Loucy (cell line): ENCODE data around the gene CTNND2.

ENCODE experiments used
- H2AFZ ChIP-seq: fragments of 200-600 bp; sonication (generic); 2 replicates; pipeline ENCODE4 v1.6.0; 2016; ENCODE audit warnings: antibody characterized with exemption, mild to moderate bottlenecking, low read length, moderate library complexity
- H3F3A ChIP-seq: fragments of 200-600 bp; 2 replicates; pipeline ENCODE4 v1.6.0; 2016; ENCODE audit warnings: antibody characterized with exemption, low read depth, mild to moderate bottlenecking
- H3K27me3 ChIP-seq: fragments of 200-600 bp; sonication (generic); 2 replicates; pipeline ENCODE4 v1.6.1; 2014; ENCODE audit warnings: low read length, mild to moderate bottlenecking; ENCODE audit not compliant: insufficient read depth, poor library complexity, severe bottlenecking
- H3K36me3 ChIP-seq: fragments of 200-600 bp; sonication (generic); 2 replicates; pipeline ENCODE4 v1.6.1; 2016; ENCODE audit warnings: low read length; ENCODE audit not compliant: insufficient read depth
- H3K4me1 ChIP-seq: fragments of 200-600 bp; sonication (generic); 2 replicates; pipeline ENCODE4 v1.5.1; 2014; ENCODE audit warnings: low read length, mild to moderate bottlenecking; ENCODE audit not compliant: insufficient read depth, poor library complexity, severe bottlenecking
- H3K4me2 ChIP-seq: fragments of 200-600 bp; sonication (generic); 2 replicates; pipeline ENCODE4 v1.6.0; 2014; ENCODE audit warnings: antibody characterized with exemption, low read length, low read depth, mild to moderate bottlenecking; ENCODE audit not compliant: poor library complexity, severe bottlenecking
- H3K4me3 ChIP-seq: fragments of 200-600 bp; sonication (generic); 2 replicates; pipeline ENCODE4 v1.5.1; 2014; ENCODE audit warnings: low read length, mild to moderate bottlenecking, mixed read lengths; ENCODE audit not compliant: poor library complexity, severe bottlenecking
- H3K79me2 ChIP-seq: fragments of 200-600 bp; sonication (generic); 2 replicates; pipeline ENCODE4 v1.6.1; 2014; ENCODE audit warnings: low read length; ENCODE audit not compliant: insufficient read depth
- H3K9ac ChIP-seq: fragments of 200-600 bp; sonication (generic); 2 replicates; pipeline ENCODE4 v1.6.0; 2014; ENCODE audit warnings: mild to moderate bottlenecking, low read depth, low read length, moderate library complexity; ENCODE audit not compliant: poor library complexity, severe bottlenecking
- H3K9me2 ChIP-seq: fragments of 200-600 bp; sonication (generic); replicated peaks from 2 replicates; pipeline ENCODE4 v1.6.1; 2016; ENCODE audit warnings: low read depth, low read length, mixed read lengths
- H3K9me3 ChIP-seq: fragments of 200-600 bp; sonication (generic); 2 replicates; pipeline ENCODE4 v1.6.1; 2014; ENCODE audit warnings: mild to moderate bottlenecking, antibody characterized with exemption, low read length, low read depth; ENCODE audit not compliant: insufficient read depth
- H4K20me1 ChIP-seq: fragments of 200-600 bp; sonication (generic); 2 replicates; pipeline ENCODE4 v1.6.0; 2014; ENCODE audit warnings: antibody characterized with exemption, low read length, mild to moderate bottlenecking; ENCODE audit not compliant: insufficient read depth, poor library complexity, severe bottlenecking
- CTCF ChIP-seq: fragments of 200-600 bp; sonication (generic); conservative IDR thresholded peaks from 2 replicates; pipeline ENCODE4 v1.5.1; 2014; ENCODE audit warnings: mild to moderate bottlenecking, antibody characterized with exemption, low read length
- EZH2phosphoT487 ChIP-seq: fragments of 200-600 bp; IDR thresholded peaks from 2 replicates; pipeline ENCODE4 v1.6.1; 2018; ENCODE audit warnings: antibody characterized with exemption, mild to moderate bottlenecking, moderate library complexity, borderline replicate concordance

CTNND2 gene

GRCh38 chr5:11902201-11902619 is 2.0 kb downstream of the CTNND2 start:
- H3K4me2 ChIP-seq: no peak overlapping the region
- no peaks in the 10 kb centered on the region for H3K36me3 ChIP-seq

GRCh38 chr5:11898787-11899186 is 5.5 kb downstream of the CTNND2 start:
- Histone ChIP-seq H3K9me2 (no peaks in the 10 kb centered on the region), H3K9ac (no peak overlapping the region), H3K4me2 (no peak overlapping the region), H3K4me3 (no peak overlapping the region), H2AFZ (no peak overlapping the region), H3K9me3 (peaks cover 3% of the 10 kb centered on the region; the same call in 1 of the 2 replicates), H4K20me1 (no peaks in the 10 kb centered on the region), H3K36me3 (no peaks in the 10 kb centered on the region), H3K27me3 (no peaks in the 10 kb centered on the region), H3K79me2 (no peaks in the 10 kb centered on the region), H3F3A (no peaks in the 10 kb centered on the region), H3K4me1 (no peaks in the 10 kb centered on the region)
- TF ChIP-seq EZH2phosphoT487 (no peak), CTCF (no peak)

More at GRCh38 chr5:11902201-11902619, 2.0 kb downstream of the CTNND2 start:
- H3K27me3 ChIP-seq: no peaks in the 10 kb centered on the region
- no peak overlapping the region for H3K4me3 ChIP-seq
- H3F3A ChIP-seq: no peaks in the 10 kb centered on the region
- H3K9me3 ChIP-seq: no peaks in the 10 kb centered on the region; the same call in 1 of the 2 replicates
- TF ChIP-seq CTCF: no peak
- TF ChIP-seq EZH2phosphoT487: no peak
- no peaks in the 10 kb centered on the region for H4K20me1 ChIP-seq
- no peaks in the 10 kb centered on the region for H3K9me2 ChIP-seq
- H3K9ac ChIP-seq: no peak overlapping the region
- no peaks in the 10 kb centered on the region for H3K79me2 ChIP-seq
- H3K4me1 ChIP-seq: no peaks in the 10 kb centered on the region
- no peak overlapping the region for H2AFZ ChIP-seq

- Histone ChIP-seq H3K27me3 (no peaks in the 10 kb centered on the region), H3K36me3 (no peaks in the 10 kb centered on the region), H4K20me1 (no peaks in the 10 kb centered on the region), H3K4me1 (no peaks in the 10 kb centered on the region), H3K9ac (no peak overlapping the region), H2AFZ (no peak overlapping the region), H3K4me3 (no peak overlapping the region), H3K4me2 (no peak overlapping the region), H3F3A (no peaks in the 10 kb centered on the region), H3K79me2 (no peaks in the 10 kb centered on the region), H3K9me2 (no peaks in the 10 kb centered on the region), H3K9me3 (peaks cover 3% of the 10 kb centered on the region; the same call in 1 of the 2 replicates)
- TF ChIP-seq EZH2phosphoT487 (no peak), CTCF (no peak)
Observed at GRCh38 chr5:11897781-11898180, 6.5 kb downstream of the CTNND2 start.
